GM23338 (cell line): ENCODE data around the gene CFP. TPM values are rescaled to one million over a fixed set of nuclear protein-coding genes. Genes with fewer than 3 reads are reported as not detected.

Experiments
- ATAC-seq: fragments of 200-7000 bp; cut with Tn5 transposase; 3 replicates; pipeline ENCODE4 v1.9.1; 2020
- DNase-seq: peaks from one replicate; pipeline ENCODE4 v3.0.0-alpha.2; 2015; ENCODE audit warnings: low spot score
- H2AFZ ChIP-seq: fragments of 200-600 bp; sonication (generic); 2 replicates; pipeline ENCODE4 v1.8.0; 2016; ENCODE audit warnings: antibody characterized with exemption, mild to moderate bottlenecking, moderate library complexity
- H3F3A ChIP-seq: fragments of 200-600 bp; sonication (generic); replicated peaks from 2 replicates; pipeline ENCODE4 v1.8.0; 2017; ENCODE audit warnings: antibody characterized with exemption, mixed run types, low read depth
- H3K27ac ChIP-seq: fragments of 200-600 bp; sonication (generic); 2 replicates; pipeline ENCODE4 v1.6.1; 2016; ENCODE audit warnings: low read depth
- H3K27me3 ChIP-seq: fragments of 200-600 bp; sonication (generic); 2 replicates; pipeline ENCODE4 v1.8.0; 2016; ENCODE audit warnings: mild to moderate bottlenecking, mixed run types, moderate library complexity; ENCODE audit not compliant: insufficient read depth
- H3K36me3 ChIP-seq: fragments of 200-600 bp; sonication (generic); 2 replicates; pipeline ENCODE4 v1.8.0; 2016; ENCODE audit warnings: mild to moderate bottlenecking; ENCODE audit not compliant: insufficient read depth
- H3K4me1 ChIP-seq: fragments of 200-600 bp; sonication (generic); 2 replicates; pipeline ENCODE4 v1.8.0; 2016; ENCODE audit warnings: mild to moderate bottlenecking, moderate library complexity; ENCODE audit not compliant: insufficient read depth
- H3K4me2 ChIP-seq: fragments of 200-600 bp; sonication (generic); 2 replicates; pipeline ENCODE4 v1.7.1; 2017; ENCODE audit warnings: mixed run types
- H3K4me3 ChIP-seq: fragments of 200-600 bp; sonication (generic); 2 replicates; pipeline ENCODE4 v1.6.1; 2016; ENCODE audit warnings: mixed run types
- H3K79me2 ChIP-seq: fragments of 200-600 bp; sonication (generic); replicated peaks from 2 replicates; pipeline ENCODE4 v1.8.0; 2017; ENCODE audit warnings: mild to moderate bottlenecking; ENCODE audit not compliant: insufficient read depth
- H3K9me2 ChIP-seq: fragments of 200-600 bp; sonication (generic); 2 replicates; pipeline ENCODE4 v1.8.0; 2017; ENCODE audit not compliant: insufficient read depth
- H4K20me1 ChIP-seq: fragments of 200-600 bp; sonication (generic); replicated peaks from 2 replicates; pipeline ENCODE4 v1.8.0; 2017; ENCODE audit warnings: mild to moderate bottlenecking; ENCODE audit not compliant: insufficient read depth
- H3K27ac Mint-ChIP-seq: 2 replicates; pipeline ENCODE4 v1.8.0; 2020; ENCODE audit warnings: inconsistent platforms, mild to moderate bottlenecking, moderate library complexity, mixed read lengths
- H3K27me3 Mint-ChIP-seq: 3 replicates; pipeline ENCODE4 v1.8.0; 2022; ENCODE audit warnings: low read depth, mild to moderate bottlenecking, moderate library complexity, mixed read lengths, inconsistent platforms; ENCODE audit not compliant: insufficient read depth, poor library complexity
- H3K36me3 Mint-ChIP-seq: 3 replicates; pipeline ENCODE4 v1.8.0; 2021; ENCODE audit warnings: low read depth, mild to moderate bottlenecking, inconsistent platforms, moderate library complexity, mixed read lengths
- H3K4me1 Mint-ChIP-seq: 3 replicates; pipeline ENCODE4 v1.8.0; 2020; ENCODE audit warnings: mild to moderate bottlenecking, inconsistent platforms, mixed read lengths
- H3K4me3 Mint-ChIP-seq: 3 replicates; pipeline ENCODE4 v1.8.0; 2021; ENCODE audit warnings: moderate library complexity, mild to moderate bottlenecking, inconsistent platforms, mixed read lengths
- H3K9me3 Mint-ChIP-seq: 3 replicates; pipeline ENCODE4 v1.8.0; 2020; ENCODE audit warnings: moderate library complexity, mild to moderate bottlenecking, inconsistent platforms, mixed read lengths
- CREB1 ChIP-seq: fragments of 250-450 bp; sonication (Bioruptor Pico); IDR thresholded peaks from 2 replicates; pipeline ENCODE4 v1.5.0; 2020; ENCODE audit warnings: low read depth, mild to moderate bottlenecking, moderate library complexity
- CTCF ChIP-seq, 2 experiments: fragments of 200-600 bp in 1 of 2; sonication (generic) in 1 of 2; conservative IDR thresholded peaks; 2 replicates each; pipeline versions ENCODE4 v1.5.1 to v1.6.1; 2016 to 2017; ENCODE audit warnings: antibody characterized with exemption in 2 of 2, low read depth in 2 of 2, mild to moderate bottlenecking in 2 of 2, moderate library complexity in 1 of 2
- ETS1 ChIP-seq: IDR thresholded peaks from 2 replicates; pipeline ENCODE4 v1.6.1; 2016; ENCODE audit warnings: antibody characterized with exemption
- EZH2phosphoT487 ChIP-seq: fragments of 200-600 bp; sonication (generic); IDR thresholded peaks from one replicate; pipeline ENCODE4 v1.8.1; 2018; ENCODE audit warnings: antibody characterized with exemption; ENCODE audit not compliant: unreplicated experiment
- JUNB ChIP-seq: IDR thresholded peaks from one replicate; pipeline ENCODE4 v1.6.1; 2016; ENCODE audit warnings: antibody characterized with exemption; ENCODE audit not compliant: unreplicated experiment
- NANOG ChIP-seq: IDR thresholded peaks from 2 replicates; pipeline ENCODE4 v1.6.1; 2016; ENCODE audit warnings: antibody characterized with exemption, borderline replicate concordance
- POLR2AphosphoS5 ChIP-seq: IDR thresholded peaks from 2 replicates; pipeline ENCODE4 v1.6.1; 2016; ENCODE audit warnings: antibody characterized with exemption, low read depth
- ZNF331 ChIP-seq: fragments of 250-450 bp; sonication (Bioruptor Pico); IDR thresholded peaks from 2 replicates; pipeline ENCODE4 v1.5.0; 2020; ENCODE audit warnings: low read depth, mild to moderate bottlenecking, moderate library complexity
- polyA plus RNA-seq: library from polyadenylated mRNA; unstranded; fragments of >200 nt; fragmentation: Nextera tagmentation; extraction: Ambion mirVana; gene quantifications from 2 replicates; pipeline ENCODE4 v1.2.1, GENCODE V29; 2016
- total RNA-seq: library from RNA; depleted of rRNA; stranded (reverse); fragments of >200 nt; shearing (Covaris generic); gene quantifications from 2 replicates; pipeline ENCODE4 v1.2.3, GENCODE V29; 2014
- TF ChIP-seq, protein P1 (sequence below): IDR thresholded peaks from one replicate; pipeline ENCODE4 v1.6.1; 2018; ENCODE audit warnings: antibody characterized with exemption; ENCODE audit not compliant: unreplicated experiment

Gene CFP
- total and polyA plus RNA-seq, 2 experiments from 2014 or later = 2.1 to 2.2 TPM

DNA sequence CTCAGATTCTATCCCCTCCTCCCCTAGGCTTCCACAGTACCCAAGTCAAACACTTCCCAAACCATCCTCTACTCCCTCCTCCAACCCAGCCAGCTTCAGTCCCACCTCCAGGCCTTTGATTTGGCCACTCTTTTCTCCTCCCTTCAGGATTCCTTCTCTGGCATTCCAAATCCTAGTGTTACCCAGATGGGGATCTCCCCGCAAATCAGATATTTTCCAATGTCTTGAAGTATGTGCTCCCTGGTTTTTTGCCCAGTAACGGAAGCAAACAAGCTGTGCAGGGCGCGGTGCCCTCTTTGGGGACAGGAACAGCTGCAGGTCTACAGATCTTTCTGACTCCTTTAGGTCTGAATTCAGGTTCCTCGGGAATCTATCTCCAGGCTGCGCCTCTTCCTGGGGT, 7.9 kb downstream of the CFP start:
- no peak for ATAC-seq

GRCh38 chrX:47620303-47620685, 9.4 kb downstream of the CFP start:
- no peak for DNase-seq
- Histone ChIP-seq H3K4me3 (peak overlapping the region; percentile 50), H4K20me1 (no peaks in the 10 kb centered on the region), H2AFZ (no peak overlapping the region), H3K36me3 (no peaks in the 10 kb centered on the region), H3K4me2 (peak overlapping the region; percentile 81), H3K9me2 (no peaks in the 10 kb centered on the region), H3K27ac (no peak overlapping the region), H3F3A (no peaks in the 10 kb centered on the region), H3K79me2 (no peaks in the 10 kb centered on the region), H3K27me3 (no peaks in the 10 kb centered on the region), H3K4me1 (no peaks in the 10 kb centered on the region)
- no peak for ATAC-seq
- no peaks in the 10 kb centered on the region for H3K36me3 Mint-ChIP-seq
- peak overlapping the region; percentile 89; the same call in 1 of the 2 replicates for H3K27ac Mint-ChIP-seq
- peaks cover 12% of the 10 kb centered on the region for H3K27me3 Mint-ChIP-seq
- peaks cover 25% of the 10 kb centered on the region for H3K4me1 Mint-ChIP-seq
- H3K9me3 Mint-ChIP-seq = no peaks in the 10 kb centered on the region
- TF ChIP-seq ZNF331 (CRISPR knock-in tag) (no peak), EZH2phosphoT487 (no peak)
- H3K4me3 Mint-ChIP-seq = peak overlapping the region; percentile 69

More for the DNA sequence above, 7.9 kb downstream of the CFP start:
- H3K27ac Mint-ChIP-seq = no peak overlapping the region
- Histone ChIP-seq H3K4me1 (no peaks in the 10 kb centered on the region), H3K4me3 (no peak overlapping the region), H4K20me1 (no peaks in the 10 kb centered on the region), H3K79me2 (no peaks in the 10 kb centered on the region), H3K27ac (no peak overlapping the region), H2AFZ (no peak overlapping the region), H3F3A (no peaks in the 10 kb centered on the region), H3K27me3 (no peaks in the 10 kb centered on the region), H3K4me2 (no peak overlapping the region), H3K9me2 (no peaks in the 10 kb centered on the region), H3K36me3 (no peaks in the 10 kb centered on the region)
- no peaks in the 10 kb centered on the region for H3K9me3 Mint-ChIP-seq
- H3K4me1 Mint-ChIP-seq = peaks cover 25% of the 10 kb centered on the region
- TF ChIP-seq NANOG = no peak
- no peak for TF ChIP-seq CREB1 (CRISPR knock-in tag)
- H3K4me3 Mint-ChIP-seq = no peak overlapping the region
- DNase-seq = no peak
- H3K36me3 Mint-ChIP-seq = no peaks in the 10 kb centered on the region
- H3K27me3 Mint-ChIP-seq = peaks cover 12% of the 10 kb centered on the region

- Mint-ChIP-seq H3K27ac (peak within 1 kb of the TSS; percentile 89; the same call in 1 of the 2 replicates), H3K27me3 (peaks cover 12% of the 10 kb centered on the region), H3K36me3 (no peaks in the 10 kb centered on the region), H3K4me1 (peaks cover 21% of the 10 kb centered on the region), H3K4me3 (peak within 1 kb of the TSS; percentile 69), H3K9me3 (no peaks in the 10 kb centered on the region)
- Histone ChIP-seq H3K9me2 (no peaks in the 10 kb centered on the region), H3K4me2 (peak within 1 kb of the TSS; percentile 81), H3K79me2 (no peaks in the 10 kb centered on the region), H3F3A (no peaks in the 10 kb centered on the region), H3K4me1 (no peaks in the 10 kb centered on the region), H4K20me1 (no peaks in the 10 kb centered on the region), H2AFZ (no peak within 1 kb of the TSS), H3K27ac (no peak within 1 kb of the TSS), H3K4me3 (peak within 1 kb of the TSS; percentile 51), H3K36me3 (no peaks in the 10 kb centered on the region), H3K27me3 (no peaks in the 10 kb centered on the region)
- ATAC-seq (peak; percentile 67), DNase-seq (peak; percentile 79)
- TF ChIP-seq ETS1 = 0 out of 2 replicates have a peak, but pooled peaks have one; percentile 16
- TF ChIP-seq, protein P1, sequence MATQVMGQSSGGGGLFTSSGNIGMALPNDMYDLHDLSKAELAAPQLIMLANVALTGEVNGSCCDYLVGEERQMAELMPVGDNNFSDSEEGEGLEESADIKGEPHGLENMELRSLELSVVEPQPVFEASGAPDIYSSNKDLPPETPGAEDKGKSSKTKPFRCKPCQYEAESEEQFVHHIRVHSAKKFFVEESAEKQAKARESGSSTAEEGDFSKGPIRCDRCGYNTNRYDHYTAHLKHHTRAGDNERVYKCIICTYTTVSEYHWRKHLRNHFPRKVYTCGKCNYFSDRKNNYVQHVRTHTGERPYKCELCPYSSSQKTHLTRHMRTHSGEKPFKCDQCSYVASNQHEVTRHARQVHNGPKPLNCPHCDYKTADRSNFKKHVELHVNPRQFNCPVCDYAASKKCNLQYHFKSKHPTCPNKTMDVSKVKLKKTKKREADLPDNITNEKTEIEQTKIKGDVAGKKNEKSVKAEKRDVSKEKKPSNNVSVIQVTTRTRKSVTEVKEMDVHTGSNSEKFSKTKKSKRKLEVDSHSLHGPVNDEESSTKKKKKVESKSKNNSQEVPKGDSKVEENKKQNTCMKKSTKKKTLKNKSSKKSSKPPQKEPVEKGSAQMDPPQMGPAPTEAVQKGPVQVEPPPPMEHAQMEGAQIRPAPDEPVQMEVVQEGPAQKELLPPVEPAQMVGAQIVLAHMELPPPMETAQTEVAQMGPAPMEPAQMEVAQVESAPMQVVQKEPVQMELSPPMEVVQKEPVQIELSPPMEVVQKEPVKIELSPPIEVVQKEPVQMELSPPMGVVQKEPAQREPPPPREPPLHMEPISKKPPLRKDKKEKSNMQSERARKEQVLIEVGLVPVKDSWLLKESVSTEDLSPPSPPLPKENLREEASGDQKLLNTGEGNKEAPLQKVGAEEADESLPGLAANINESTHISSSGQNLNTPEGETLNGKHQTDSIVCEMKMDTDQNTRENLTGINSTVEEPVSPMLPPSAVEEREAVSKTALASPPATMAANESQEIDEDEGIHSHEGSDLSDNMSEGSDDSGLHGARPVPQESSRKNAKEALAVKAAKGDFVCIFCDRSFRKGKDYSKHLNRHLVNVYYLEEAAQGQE = peak; percentile 99
- TF ChIP-seq JUNB = no peak
- peak; percentile 37; the same call in 1 of the 2 replicates for TF ChIP-seq POLR2AphosphoS5
- peak in 1 of 2 experiments; percentile 0; a peak in 1 of 4 replicates for TF ChIP-seq CTCF (conservative IDR thresholded peaks at IDR 0.05; ENCODE audit: low read depth in 2 of 2)
- peak; percentile 95 for TF ChIP-seq CREB1 (CRISPR knock-in tag)
Measured at GRCh38 chrX:47619486-47620302, 10.0 kb downstream of the CFP start, which contains the start of gene SYN1. Gene SYN1 (minus strand): TSS chrX:47619857. CDS start chrX:47619728, 129 bp downstream.
